SK-N-SH (cell line): ENCODE data around the gene FOXE3.

Experiments
- CHD2 ChIP-seq: fragments of 150-350 bp; IDR thresholded peaks from 2 replicates; pipeline ENCODE4 v1.6.1; 2018; ENCODE audit warnings: low read length; ENCODE audit not compliant: partially characterized antibody
- CTCF ChIP-seq: fragments of 200-600 bp; sonication (generic); IDR thresholded peaks from 2 replicates; pipeline ENCODE4 v1.6.1; 2017; ENCODE audit warnings: antibody characterized with exemption, mild to moderate bottlenecking, moderate library complexity
- EP300 ChIP-seq, 2 experiments: IDR thresholded peaks; 2 replicates each; pipeline versions ENCODE4 v1.4.0 to v1.6.1; 2012; ENCODE audit warnings: borderline replicate concordance in 1 of 2, low read depth in 1 of 2, low read length in 1 of 2
- EZH2phosphoT487 ChIP-seq: fragments of 200-600 bp; sonication (generic); IDR thresholded peaks from 2 replicates; pipeline ENCODE4 v1.6.1; 2017; ENCODE audit warnings: low read depth, mixed run types, mild to moderate bottlenecking, antibody characterized with exemption, moderate library complexity, borderline replicate concordance
- FOXM1 ChIP-seq: IDR thresholded peaks from 2 replicates; pipeline ENCODE4 v1.4.0; 2012; ENCODE audit warnings: low read depth, mild to moderate bottlenecking
- JUND ChIP-seq: IDR thresholded peaks from 2 replicates; pipeline ENCODE4 v1.4.0; 2012
- POLR2AphosphoS5 ChIP-seq: IDR thresholded peaks from 2 replicates; pipeline ENCODE4 v1.6.1; 2012; ENCODE audit warnings: low read depth, low read length
- REST ChIP-seq: IDR thresholded peaks from 2 replicates; pipeline ENCODE4 v1.6.1; 2012; ENCODE audit warnings: mild to moderate bottlenecking, low read depth, low read length, moderate library complexity
- RFX5 ChIP-seq: IDR thresholded peaks from 2 replicates; pipeline ENCODE4 v1.6.1; 2012; ENCODE audit warnings: mild to moderate bottlenecking, improper control_type of control experiment, low read length
- YY1 ChIP-seq: IDR thresholded peaks from 2 replicates; pipeline ENCODE4 v1.4.0; 2012; ENCODE audit warnings: low read depth, mild to moderate bottlenecking
- TF ChIP-seq, protein P1 (sequence below): IDR thresholded peaks from 2 replicates; pipeline ENCODE4; 2012
- TF ChIP-seq, protein P2 (sequence below): IDR thresholded peaks from 2 replicates; pipeline ENCODE4 v1.4.0; 2012; ENCODE audit warnings: low read depth, borderline replicate concordance

- TF ChIP-seq, protein P1, sequence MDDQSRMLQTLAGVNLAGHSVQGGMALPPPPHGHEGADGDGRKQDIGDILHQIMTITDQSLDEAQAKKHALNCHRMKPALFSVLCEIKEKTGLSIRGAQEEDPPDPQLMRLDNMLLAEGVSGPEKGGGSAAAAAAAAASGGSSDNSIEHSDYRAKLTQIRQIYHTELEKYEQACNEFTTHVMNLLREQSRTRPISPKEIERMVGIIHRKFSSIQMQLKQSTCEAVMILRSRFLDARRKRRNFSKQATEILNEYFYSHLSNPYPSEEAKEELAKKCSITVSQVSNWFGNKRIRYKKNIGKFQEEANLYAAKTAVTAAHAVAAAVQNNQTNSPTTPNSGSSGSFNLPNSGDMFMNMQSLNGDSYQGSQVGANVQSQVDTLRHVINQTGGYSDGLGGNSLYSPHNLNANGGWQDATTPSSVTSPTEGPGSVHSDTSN = no peak
- TF ChIP-seq, protein P2, sequence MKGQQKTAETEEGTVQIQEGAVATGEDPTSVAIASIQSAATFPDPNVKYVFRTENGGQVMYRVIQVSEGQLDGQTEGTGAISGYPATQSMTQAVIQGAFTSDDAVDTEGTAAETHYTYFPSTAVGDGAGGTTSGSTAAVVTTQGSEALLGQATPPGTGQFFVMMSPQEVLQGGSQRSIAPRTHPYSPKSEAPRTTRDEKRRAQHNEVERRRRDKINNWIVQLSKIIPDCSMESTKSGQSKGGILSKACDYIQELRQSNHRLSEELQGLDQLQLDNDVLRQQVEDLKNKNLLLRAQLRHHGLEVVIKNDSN = no peak
- TF ChIP-seq CHD2 (no peak), POLR2AphosphoS5 (no peak), FOXM1 (no peak), JUND (no peak), EP300 (IDR thresholded peaks at IDR 0.05; ENCODE audit: borderline replicate concordance in 1 of 2, low read depth in 1 of 2, low read length in 1 of 2) (no peak), CTCF (no peak), RFX5 (no peak), YY1 (no peak), REST (no peak), EZH2phosphoT487 (no peak)
These were observed 34.5 kb downstream of the FOXE3 start for GRCh38 chr1:47450606-47451005.
